Neural progenitor cell (in vitro differentiated cells): ENCODE data around the gene PRRG2.

Experiments
- CTCF ChIP-seq: fragments of 200-600 bp; sonication (generic); IDR thresholded peaks from 2 replicates; pipeline ENCODE4 v1.5.1; 2017; ENCODE audit warnings: antibody characterized with exemption, mild to moderate bottlenecking
- EZH2 ChIP-seq: fragments of 200-600 bp; sonication (generic); IDR thresholded peaks from 2 replicates; pipeline ENCODE4 v1.6.1; 2017; ENCODE audit warnings: antibody characterized with exemption, mild to moderate bottlenecking, moderate library complexity

- no peak for TF ChIP-seq CTCF
- no peak for TF ChIP-seq EZH2
Observed at GRCh38 chr19:49588365-49589122, 7.4 kb downstream of the PRRG2 start.
